ENCODE results near the gene SAMD11. TPM values are rescaled to one million over a fixed set of nuclear protein-coding genes. Genes with fewer than 3 reads are reported as not detected.

The SAMD11 gene
- total RNA-seq, 1 experiment from 2014 or later: 13.5 TPM

GRCh38 chr1:911875-912739 is 11.6 kb upstream of the SAMD11 start:
- H3K18ac ChIP-seq (ENCODE audit: insufficient read length, low read depth, low read length): no peak overlapping the region
- no peak overlapping the region for H3K56ac ChIP-seq (ENCODE audit: insufficient read length, low read depth, low read length)
- no peak overlapping the region for H3K9ac ChIP-seq (ENCODE audit: extremely low read depth, insufficient read length, low read length)
- H2BK5ac ChIP-seq (ENCODE audit: insufficient read length, low read length): no peak overlapping the region
- no peak overlapping the region for H3K23ac ChIP-seq (ENCODE audit: insufficient read length, low read depth, low read length)
- H4K8ac ChIP-seq (replicated peaks; ENCODE audit: insufficient read length, low read depth, low read length): no peak overlapping the region
- no peaks in the 10 kb centered on the region for H3K79me1 ChIP-seq (ENCODE audit: insufficient read depth, low read depth, low read length, poor library complexity, severe bottlenecking)
- H2BK15ac ChIP-seq (ENCODE audit: low read depth, low read length): no peak overlapping the region
- H3T11ph ChIP-seq (ENCODE audit: low read length): no peak overlapping the region
- no peaks in the 10 kb centered on the region; the same call in 1 of the 2 replicates for H3K27me3 ChIP-seq (ENCODE audit: insufficient read depth, low read length)
- no CpG with 5 or more reads among the region's 15 CpGs for WGBS (ENCODE audit: extremely low coverage, insufficient read length, low lambda C conversion rate)
- H3K79me2 ChIP-seq (ENCODE audit: insufficient read depth, low read length): no peaks in the 10 kb centered on the region
- no peak overlapping the region for H4K5ac ChIP-seq (ENCODE audit: insufficient read length, low read depth, low read length)
- Mint-ChIP-seq H3K4me3 (no peak overlapping the region), H3K27ac (no peak overlapping the region), H3K4me1 (peaks cover 4 to 11% of the 10 kb centered on the region in 2 experiments; a peak in 3 of 4 replicates), H3K36me3 (ENCODE audit: insufficient read depth in 1 of 3, low read depth in 3 of 3) (peaks cover 0 to 4% (median 4%) of the 10 kb centered on the region in 3 experiments; a peak in 3 of 7 replicates), H3K9me3 (peaks cover 2 to 3% of the 10 kb centered on the region in 2 experiments; a peak in 2 of 5 replicates), H3K27me3 (ENCODE audit: low read depth) (peaks cover 77% of the 10 kb centered on the region)
- no peaks in the 10 kb centered on the region for H4K20me1 ChIP-seq (ENCODE audit: control insufficient read depth, insufficient read depth, insufficient read length)
- no peak overlapping the region for H2BK20ac ChIP-seq (ENCODE audit: low read depth, low read length, poor library complexity, severe bottlenecking)
- H3K14ac ChIP-seq (ENCODE audit: insufficient read depth, low read length): no peak overlapping the region
- no peak overlapping the region for H3K4me2 ChIP-seq (ENCODE audit: insufficient read depth, insufficient read length, low read length)
- H2BK12ac ChIP-seq (ENCODE audit: insufficient read length, low read depth, low read length): no peak overlapping the region
- H2AFZ ChIP-seq (ENCODE audit: low read length): no peak overlapping the region
- no peaks in the 10 kb centered on the region for H3K9me3 ChIP-seq (ENCODE audit: control insufficient read depth, low read depth, low read length)
- no peak overlapping the region for H3K4ac ChIP-seq (ENCODE audit: low read depth, low read length)
- no peak for DNase-seq
- no peak overlapping the region for H2BK120ac ChIP-seq (ENCODE audit: low read depth, low read length, poor library complexity, severe bottlenecking)
- H3K27ac ChIP-seq (ENCODE audit: insufficient read length, low read depth, low read length): no peak overlapping the region
- H3K23me2 ChIP-seq (ENCODE audit: insufficient read length, low read depth, low read length, poor library complexity, severe bottlenecking): no peaks in the 10 kb centered on the region
- no peak overlapping the region for H2AK5ac ChIP-seq (ENCODE audit: insufficient read length, low read length)
- H4K91ac ChIP-seq (ENCODE audit: insufficient read length, low read depth, low read length): no peak overlapping the region
- no peak for TF ChIP-seq CTCF (conservative IDR thresholded peaks at IDR 0.05)
- H3K4me1 ChIP-seq (ENCODE audit: insufficient read depth, low read length): no peaks in the 10 kb centered on the region

Measured in H9 (cell line).